CD4-positive, CD25-positive, alpha-beta regulatory T cell (primary cell): Measurements from ENCODE around the gene AIM2. TPM values are rescaled to one million over a fixed set of nuclear protein-coding genes. Genes with fewer than 3 reads are reported as not detected.
"Not testable (repeated sequence)": the region's sequence is repeated elsewhere in the genome, so short reads cannot be mapped to it uniquely, and the experiment has no call there.

Experiments used
- ATAC-seq, 2 donors: fragments of 150-1000 bp; cut with Tn5 transposase; one replicate each; pipeline ENCODE4 v1.10.0; 2021; ENCODE audit warnings: low read depth in 2 of 2, moderate number of reproducible peaks in 2 of 2, moderate library complexity in 1 of 2
- DNase-seq, 3 donors: peaks; one replicate each; pipeline versions ENCODE4 v3.0.0 to v3.0.0-alpha.2; 2012 to 2022; ENCODE audit warnings: mixed read lengths in 1 of 3
- H3K27ac ChIP-seq: one replicate; pipeline ENCODE4 v1.7.0; 2013; ENCODE audit warnings: mild to moderate bottlenecking, low read length; ENCODE audit not compliant: insufficient read depth, poor library complexity, severe bottlenecking
- H3K27me3 ChIP-seq: one replicate; pipeline ENCODE4 v1.7.0; 2013; ENCODE audit warnings: low read length; ENCODE audit not compliant: control insufficient read depth, insufficient read depth
- H3K36me3 ChIP-seq: one replicate; pipeline ENCODE4 v1.7.0; 2013; ENCODE audit warnings: mild to moderate bottlenecking, low read length, moderate library complexity; ENCODE audit not compliant: control insufficient read depth, insufficient read depth
- H3K4me1 ChIP-seq: 2 replicates; pipeline ENCODE4 v1.7.0; 2013; ENCODE audit warnings: mild to moderate bottlenecking, low read length; ENCODE audit not compliant: insufficient read depth, control insufficient read depth, poor library complexity, severe bottlenecking
- H3K4me3 ChIP-seq: one replicate; pipeline ENCODE4 v1.7.0; 2013; ENCODE audit warnings: low read depth, mild to moderate bottlenecking, low read length, moderate library complexity
- H3K9me3 ChIP-seq, 2 experiments: 1 replicate in 1 of 2; 2 replicates in 1 of 2; pipeline ENCODE4 v1.7.0; 2013; ENCODE audit warnings: low read length in 2 of 2, mild to moderate bottlenecking in 1 of 2, moderate library complexity in 1 of 2; ENCODE audit not compliant: control insufficient read depth in 2 of 2
- H3K27ac Mint-ChIP-seq, 3 donors: one replicate each; pipeline ENCODE4 v1.8.0; 2020 to 2022; ENCODE audit warnings: mild to moderate bottlenecking in 3 of 3, mixed read lengths in 3 of 3, moderate library complexity in 2 of 3
- H3K27me3 Mint-ChIP-seq: one replicate; pipeline ENCODE4 v1.8.0; 2022; ENCODE audit warnings: mild to moderate bottlenecking, mixed read lengths
- H3K36me3 Mint-ChIP-seq: one replicate; pipeline ENCODE4 v1.8.0; 2020; ENCODE audit warnings: mixed read lengths
- H3K4me1 Mint-ChIP-seq, 4 donors: one replicate each; pipeline ENCODE4 v1.8.0; 2020 to 2022; ENCODE audit warnings: mixed read lengths in 4 of 4, mild to moderate bottlenecking in 1 of 4
- H3K4me3 Mint-ChIP-seq, 4 donors: one replicate each; pipeline ENCODE4 v1.8.0; 2020 to 2022; ENCODE audit warnings: mild to moderate bottlenecking in 4 of 4, mixed read lengths in 4 of 4, moderate library complexity in 3 of 4
- H3K9me3 Mint-ChIP-seq, 7 donors: one replicate each; pipeline ENCODE4 v1.8.0; 2020 to 2022; ENCODE audit warnings: mixed read lengths in 7 of 7, mild to moderate bottlenecking in 3 of 7, moderate library complexity in 2 of 7
- polyA plus RNA-seq, 4 donors: library from polyadenylated mRNA; unstranded; fragments of 300-500 nt; fragmentation: Illumina TruSeq; gene quantifications; one replicate each; pipeline ENCODE4 v1.2.3, GENCODE V29; 2021
- total RNA-seq: library from RNA; stranded (reverse); gene quantifications from one replicate; pipeline ENCODE4 v1.2.3, GENCODE V29; 2022

AIM2 gene
- total RNA-seq (6.2 TPM), polyA plus RNA-seq (10 to 100 TPM in 2 of 4 donors, 1 to 10 TPM in 2; 6.9 to 13.5 (median 8.8) TPM)

- Mint-ChIP-seq H3K4me1 (peaks cover 16 to 30% (median 21%) of the 10 kb centered on the region in 4 donors), H3K4me3 (peak within 1 kb of the TSS; percentile 55 to 92 (median 78)), H3K9me3 (peaks cover 0 to 2% (median 0%) of the 10 kb centered on the region in 7 donors), H3K27ac (peak within 1 kb of the TSS; percentile 91 to 99 (median 95)), H3K27me3 (no peaks in the 10 kb centered on the region), H3K36me3 (no peaks in the 10 kb centered on the region)
- H3K27me3 ChIP-seq = no peaks in the 10 kb centered on the region
- DNase-seq (peak; percentile 57 to 88 (median 82)), ATAC-seq (peak; percentile 79 to 80)
- H3K4me1 ChIP-seq = peaks cover 19% of the 10 kb centered on the region
- no peaks in the 10 kb centered on the region for H3K36me3 ChIP-seq
- H3K9me3 ChIP-seq = no peaks in the 10 kb centered on the region
- H3K27ac ChIP-seq = peak within 1 kb of the TSS; percentile 91
- H3K4me3 ChIP-seq = peak within 1 kb of the TSS; percentile 88
Measured at GRCh38 chr1:159076438-159077119, at the start of gene AIM2. TSS of gene AIM2 (minus strand) at chr1:159076766. CDS start at chr1:159073499, 3,267 bp downstream.

GRCh38 chr1:159123587-159123986 lies 47.0 kb upstream of the AIM2 start:
- H3K4me1 Mint-ChIP-seq = no peaks in the 10 kb centered on the region
- Histone ChIP-seq H3K27me3 (no peaks in the 10 kb centered on the region), H3K36me3 (no peaks in the 10 kb centered on the region), H3K4me1 (no peaks in the 10 kb centered on the region), H3K4me3 (no peak overlapping the region), H3K27ac (no peak overlapping the region), H3K9me3 (no peaks in the 10 kb centered on the region)
- H3K9me3 Mint-ChIP-seq = peaks cover 0 to 1% (median 0%) of the 10 kb centered on the region in 7 donors
- H3K27ac Mint-ChIP-seq = no peak overlapping the region
- no peak for ATAC-seq
- no peak for DNase-seq
- H3K27me3 Mint-ChIP-seq = peaks cover 25% of the 10 kb centered on the region
- H3K4me3 Mint-ChIP-seq = no peak overlapping the region
- H3K36me3 Mint-ChIP-seq = no peaks in the 10 kb centered on the region

- peaks cover 27% of the 10 kb centered on the region for H3K27me3 Mint-ChIP-seq
Measured at GRCh38 chr1:159122005-159122621, 45.5 kb upstream of the AIM2 start.

GRCh38 chr1:159121526-159121925 lies 45.0 kb upstream of the AIM2 start:
- Histone ChIP-seq H3K4me1 (no peaks in the 10 kb centered on the region), H3K36me3 (no peaks in the 10 kb centered on the region), H3K27ac (no peak overlapping the region), H3K9me3 (no peaks in the 10 kb centered on the region), H3K4me3 (no peak overlapping the region), H3K27me3 (no peaks in the 10 kb centered on the region)
- peaks cover 30% of the 10 kb centered on the region for H3K27me3 Mint-ChIP-seq
- H3K4me3 Mint-ChIP-seq = no peak overlapping the region
- H3K27ac Mint-ChIP-seq = no peak overlapping the region
- H3K9me3 Mint-ChIP-seq = peaks cover 0 to 1% (median 0%) of the 10 kb centered on the region in 7 donors
- no peak for ATAC-seq
- no peak for DNase-seq
- no peaks in the 10 kb centered on the region for H3K36me3 Mint-ChIP-seq
- no peaks in the 10 kb centered on the region for H3K4me1 Mint-ChIP-seq

More at GRCh38 chr1:159122005-159122621, 45.5 kb upstream of the AIM2 start:
- Histone ChIP-seq H3K4me3 (no peak overlapping the region), H3K4me1 (no peaks in the 10 kb centered on the region), H3K27ac (no peak overlapping the region), H3K36me3 (no peaks in the 10 kb centered on the region), H3K9me3 (no peaks in the 10 kb centered on the region), H3K27me3 (no peaks in the 10 kb centered on the region)
- ATAC-seq (no peak), DNase-seq (no peak)
- Mint-ChIP-seq H3K9me3 (peaks cover 0 to 1% (median 0%) of the 10 kb centered on the region in 7 donors), H3K36me3 (no peaks in the 10 kb centered on the region), H3K4me3 (no peak overlapping the region), H3K4me1 (no peaks in the 10 kb centered on the region), H3K27ac (no peak overlapping the region)

GRCh38 chr1:159120317-159120716 lies 43.8 kb upstream of the AIM2 start:
- peaks cover 30% of the 10 kb centered on the region for H3K27me3 Mint-ChIP-seq
- no peak overlapping the region for H3K27ac Mint-ChIP-seq
- no peaks in the 10 kb centered on the region for H3K4me1 Mint-ChIP-seq
- H3K36me3 Mint-ChIP-seq = no peaks in the 10 kb centered on the region
- Histone ChIP-seq H3K36me3 (no peaks in the 10 kb centered on the region), H3K27me3 (no peaks in the 10 kb centered on the region), H3K9me3 (no peaks in the 10 kb centered on the region), H3K4me1 (no peaks in the 10 kb centered on the region), H3K27ac (no peak overlapping the region), H3K4me3 (no peak overlapping the region)
- DNase-seq (no peak), ATAC-seq (no peak)
- peaks cover 0 to 1% (median 0%) of the 10 kb centered on the region in 7 donors for H3K9me3 Mint-ChIP-seq
- no peak overlapping the region for H3K4me3 Mint-ChIP-seq

GRCh38 chr1:159113596-159114433 lies 37.2 kb upstream of the AIM2 start:
- no peak overlapping the region for H3K4me3 Mint-ChIP-seq
- H3K27ac ChIP-seq = no peak overlapping the region
- H3K36me3 ChIP-seq = no peaks in the 10 kb centered on the region
- no peaks in the 10 kb centered on the region for H3K4me1 Mint-ChIP-seq
- H3K27me3 ChIP-seq = no peaks in the 10 kb centered on the region
- H3K36me3 Mint-ChIP-seq = no peaks in the 10 kb centered on the region
- H3K9me3 Mint-ChIP-seq = no peaks in the 10 kb centered on the region
- no peak for ATAC-seq
- H3K4me3 ChIP-seq = no peak overlapping the region
- H3K27ac Mint-ChIP-seq = no peak overlapping the region
- no peak for DNase-seq
- H3K27me3 Mint-ChIP-seq = peaks cover 25% of the 10 kb centered on the region
- no peaks in the 10 kb centered on the region for H3K4me1 ChIP-seq
- no peaks in the 10 kb centered on the region for H3K9me3 ChIP-seq

- H3K9me3 ChIP-seq = not testable (repeated sequence)
Measured at GRCh38 chr1:159103021-159103420, 26.5 kb upstream of the AIM2 start.

More at GRCh38 chr1:159103021-159103420, 26.5 kb upstream of the AIM2 start:
- not testable (repeated sequence) for H3K36me3 ChIP-seq, H3K4me3 Mint-ChIP-seq, DNase-seq, H3K4me1 Mint-ChIP-seq, H3K27ac Mint-ChIP-seq, H3K4me1 ChIP-seq, H3K36me3 Mint-ChIP-seq, ATAC-seq, H3K4me3 ChIP-seq, H3K27ac ChIP-seq, H3K9me3 Mint-ChIP-seq, H3K27me3 ChIP-seq
- H3K27me3 Mint-ChIP-seq = peaks cover 31% of the 10 kb centered on the region
